Karpas-422 (cell line): ENCODE data around the gene TPH2. TPM values are rescaled to one million over a fixed set of nuclear protein-coding genes. Genes with fewer than 3 reads are reported as not detected.

Source experiments
- DNase-seq: peaks from one replicate; pipeline ENCODE4 v3.0.0-alpha.2; 2015
- H2AFZ ChIP-seq: fragments of 200-600 bp; sonication (generic); 2 replicates; pipeline ENCODE4 v1.6.1; 2014; ENCODE audit warnings: antibody characterized with exemption, low read length, mixed read lengths
- H3K27ac ChIP-seq: fragments of 200-600 bp; sonication (generic); 2 replicates; pipeline ENCODE4 v1.5.1; 2014; ENCODE audit warnings: mild to moderate bottlenecking, low read length, moderate library complexity
- H3K27me3 ChIP-seq: fragments of 200-600 bp; sonication (generic); 2 replicates; pipeline ENCODE4 v1.6.1; 2014; ENCODE audit warnings: low read length, mixed read lengths
- H3K36me3 ChIP-seq: fragments of 200-600 bp; sonication (generic); 2 replicates; pipeline ENCODE4 v1.6.1; 2014; ENCODE audit warnings: low read length, mixed read lengths; ENCODE audit not compliant: insufficient read depth
- H3K4me1 ChIP-seq: fragments of 200-600 bp; sonication (generic); 2 replicates; pipeline ENCODE4 v1.6.1; 2014; ENCODE audit warnings: mild to moderate bottlenecking, low read length, mixed read lengths
- H3K4me2 ChIP-seq: fragments of 200-600 bp; sonication (generic); 2 replicates; pipeline ENCODE4 v1.6.1; 2014; ENCODE audit warnings: low read length, low read depth, mild to moderate bottlenecking; ENCODE audit not compliant: poor library complexity, severe bottlenecking
- H3K4me3 ChIP-seq: fragments of 200-600 bp; sonication (generic); 2 replicates; pipeline ENCODE4 v1.5.1; 2014; ENCODE audit warnings: mild to moderate bottlenecking, antibody characterized with exemption, low read length, mixed read lengths
- H3K79me2 ChIP-seq: fragments of 200-600 bp; sonication (generic); 2 replicates; pipeline ENCODE4 v1.6.1; 2014; ENCODE audit warnings: mild to moderate bottlenecking, low read length, mixed read lengths
- H3K9ac ChIP-seq: fragments of 200-600 bp; sonication (generic); 2 replicates; pipeline ENCODE4 v1.6.0; 2014; ENCODE audit warnings: low read length
- H3K9me2 ChIP-seq: fragments of 200-600 bp; sonication (generic), shearing (Covaris generic); replicated peaks from 2 replicates; pipeline ENCODE4 v1.6.0; 2014; ENCODE audit warnings: mild to moderate bottlenecking, low read length, moderate library complexity; ENCODE audit not compliant: insufficient read depth
- H3K9me3 ChIP-seq: fragments of 300-700, 200-600 bp; sonication (generic); 2 replicates; pipeline ENCODE4 v1.6.1; 2014; ENCODE audit warnings: low read length, mixed read lengths
- H4K20me1 ChIP-seq: fragments of 200-600 bp; sonication (generic); 2 replicates; pipeline ENCODE4 v1.6.1; 2014; ENCODE audit warnings: mild to moderate bottlenecking, antibody characterized with exemption, low read length, low read depth; ENCODE audit not compliant: insufficient read depth
- total RNA-seq: library from RNA; depleted of rRNA; stranded (reverse); fragments of >200 nt; shearing (Covaris generic); gene quantifications from 2 replicates; pipeline ENCODE4 v1.2.3, GENCODE V29; 2014; ENCODE audit warnings: low replicate concordance

Gene TPH2
- total RNA-seq, 1 experiment from 2014 or later = not detected

GRCh38 chr12:72037006-72037795 lies 98.6 kb downstream of the TPH2 start:
- Histone ChIP-seq H3K4me2 (no peak overlapping the region), H3K4me1 (no peaks in the 10 kb centered on the region), H3K27me3 (no peaks in the 10 kb centered on the region), H3K4me3 (no peak overlapping the region), H2AFZ (no peak overlapping the region), H3K9me3 (no peaks in the 10 kb centered on the region), H3K9me2 (no peaks in the 10 kb centered on the region), H3K9ac (no peak overlapping the region), H3K27ac (no peak overlapping the region), H3K79me2 (no peaks in the 10 kb centered on the region), H3K36me3 (no peaks in the 10 kb centered on the region), H4K20me1 (no peaks in the 10 kb centered on the region)
- no peak for DNase-seq

GRCh38 chr12:72041811-72042210 lies 103.2 kb downstream of the TPH2 start:
- Histone ChIP-seq H3K36me3 (no peaks in the 10 kb centered on the region), H3K4me2 (no peak overlapping the region), H3K9ac (no peak overlapping the region), H3K27ac (no peak overlapping the region), H4K20me1 (no peaks in the 10 kb centered on the region), H3K4me3 (no peak overlapping the region), H3K79me2 (no peaks in the 10 kb centered on the region), H3K9me3 (no peaks in the 10 kb centered on the region), H3K4me1 (no peaks in the 10 kb centered on the region), H2AFZ (no peak overlapping the region), H3K27me3 (no peaks in the 10 kb centered on the region), H3K9me2 (no peaks in the 10 kb centered on the region)
- DNase-seq = no peak

GRCh38 chr12:72053604-72054003 lies 115.0 kb downstream of the TPH2 start:
- H3K4me3 ChIP-seq = no peak overlapping the region
- H3K27ac ChIP-seq = no peak overlapping the region
- no peaks in the 10 kb centered on the region for H3K9me2 ChIP-seq
- H3K36me3 ChIP-seq = no peaks in the 10 kb centered on the region
- H4K20me1 ChIP-seq = no peaks in the 10 kb centered on the region
- H2AFZ ChIP-seq = no peak overlapping the region
- H3K79me2 ChIP-seq = no peaks in the 10 kb centered on the region
- H3K4me1 ChIP-seq = no peaks in the 10 kb centered on the region
- H3K9ac ChIP-seq = no peak overlapping the region
- DNase-seq = no peak
- no peaks in the 10 kb centered on the region for H3K27me3 ChIP-seq
- H3K4me2 ChIP-seq = no peak overlapping the region
- H3K9me3 ChIP-seq = no peaks in the 10 kb centered on the region

- Histone ChIP-seq H3K4me3 (no peak overlapping the region), H4K20me1 (no peaks in the 10 kb centered on the region), H3K9ac (no peak overlapping the region), H3K36me3 (no peaks in the 10 kb centered on the region), H3K79me2 (no peaks in the 10 kb centered on the region), H3K9me3 (no peaks in the 10 kb centered on the region), H3K4me2 (no peak overlapping the region), H3K27me3 (no peaks in the 10 kb centered on the region), H3K4me1 (no peaks in the 10 kb centered on the region), H3K27ac (no peak overlapping the region), H3K9me2 (no peaks in the 10 kb centered on the region), H2AFZ (no peak overlapping the region)
- no peak for DNase-seq
Measured at GRCh38 chr12:72054511-72054910, 115.9 kb downstream of the TPH2 start.

GRCh38 chr12:72057330-72057914 lies 118.8 kb downstream of the TPH2 start:
- no peak overlapping the region for H3K9ac ChIP-seq
- H3K4me1 ChIP-seq = no peaks in the 10 kb centered on the region
- H3K9me3 ChIP-seq = no peaks in the 10 kb centered on the region
- H3K4me3 ChIP-seq = no peak overlapping the region
- no peaks in the 10 kb centered on the region for H4K20me1 ChIP-seq
- no peak for DNase-seq
- H3K9me2 ChIP-seq = no peaks in the 10 kb centered on the region
- H3K79me2 ChIP-seq = no peaks in the 10 kb centered on the region
- H2AFZ ChIP-seq = no peak overlapping the region
- H3K27ac ChIP-seq = no peak overlapping the region
- H3K36me3 ChIP-seq = no peaks in the 10 kb centered on the region
- H3K4me2 ChIP-seq = no peak overlapping the region
- H3K27me3 ChIP-seq = no peaks in the 10 kb centered on the region

- H2AFZ ChIP-seq = no peak overlapping the region
- no peak overlapping the region for H3K27ac ChIP-seq
- no peak overlapping the region for H3K4me2 ChIP-seq
Measured at GRCh38 chr12:72063073-72063472, 124.4 kb downstream of the TPH2 start.

GRCh38 chr12:72071030-72071429 lies 132.4 kb downstream of the TPH2 start:
- Histone ChIP-seq H2AFZ (no peak overlapping the region), H3K9ac (no peak overlapping the region), H3K4me1 (no peaks in the 10 kb centered on the region), H3K9me2 (no peaks in the 10 kb centered on the region), H3K27me3 (no peaks in the 10 kb centered on the region), H3K79me2 (no peaks in the 10 kb centered on the region), H4K20me1 (no peaks in the 10 kb centered on the region), H3K4me2 (no peak overlapping the region), H3K36me3 (no peaks in the 10 kb centered on the region), H3K27ac (no peak overlapping the region), H3K4me3 (no peak overlapping the region), H3K9me3 (no peaks in the 10 kb centered on the region)
- no peak for DNase-seq

More at GRCh38 chr12:72063073-72063472, 124.4 kb downstream of the TPH2 start:
- no peaks in the 10 kb centered on the region for H3K27me3 ChIP-seq
- no peaks in the 10 kb centered on the region for H4K20me1 ChIP-seq
- no peaks in the 10 kb centered on the region for H3K9me2 ChIP-seq
- H3K79me2 ChIP-seq = no peaks in the 10 kb centered on the region
- no peak overlapping the region for H3K4me3 ChIP-seq
- H3K9me3 ChIP-seq = no peaks in the 10 kb centered on the region
- no peaks in the 10 kb centered on the region for H3K36me3 ChIP-seq
- H3K4me1 ChIP-seq = no peaks in the 10 kb centered on the region
- no peak for DNase-seq
- no peak overlapping the region for H3K9ac ChIP-seq

- DNase-seq = no peak
- Histone ChIP-seq H2AFZ (no peak overlapping the region), H4K20me1 (no peaks in the 10 kb centered on the region), H3K79me2 (no peaks in the 10 kb centered on the region), H3K4me2 (no peak overlapping the region), H3K27me3 (no peaks in the 10 kb centered on the region), H3K4me3 (no peak overlapping the region), H3K36me3 (no peaks in the 10 kb centered on the region), H3K27ac (no peak overlapping the region), H3K9ac (no peak overlapping the region), H3K9me2 (no peaks in the 10 kb centered on the region), H3K9me3 (no peaks in the 10 kb centered on the region), H3K4me1 (no peaks in the 10 kb centered on the region)
Measured at GRCh38 chr12:72072592-72073212, 134.1 kb downstream of the TPH2 start.
